NB4 (cell line): ENCODE data around the gene AFAP1.

ENCODE experiments used
- DNase-seq: peaks from one replicate; pipeline ENCODE4 v3.0.0; 2010; ENCODE audit warnings: low read depth
- H3K4me3 ChIP-seq: one replicate; pipeline ENCODE4 v1.5.1; 2011; ENCODE audit warnings: mild to moderate bottlenecking, low read depth, low read length, moderate library complexity
- MAX ChIP-seq: IDR thresholded peaks from 2 replicates; pipeline ENCODE4 v1.6.1; 2011; ENCODE audit warnings: low read depth, low read length
- MYC ChIP-seq: IDR thresholded peaks from 2 replicates; pipeline ENCODE4 v1.6.1; 2011; ENCODE audit warnings: low read depth, low read length
- POLR2A ChIP-seq: IDR thresholded peaks from 2 replicates; pipeline ENCODE4 v1.6.1; 2011; ENCODE audit warnings: mild to moderate bottlenecking; ENCODE audit not compliant: insufficient read length; ENCODE audit errors: extremely low read depth
- TF ChIP-seq, protein P1 (sequence below): IDR thresholded peaks from one replicate; pipeline ENCODE4 v1.5.1; 2012; ENCODE audit warnings: low read depth, low read length

AFAP1 gene

GRCh38 chr4:7876201-7876875 is 63.3 kb downstream of the AFAP1 start:
- TF ChIP-seq MAX: no peak
- no peak for TF ChIP-seq POLR2A
- TF ChIP-seq MYC: no peak
- TF ChIP-seq, protein P1, sequence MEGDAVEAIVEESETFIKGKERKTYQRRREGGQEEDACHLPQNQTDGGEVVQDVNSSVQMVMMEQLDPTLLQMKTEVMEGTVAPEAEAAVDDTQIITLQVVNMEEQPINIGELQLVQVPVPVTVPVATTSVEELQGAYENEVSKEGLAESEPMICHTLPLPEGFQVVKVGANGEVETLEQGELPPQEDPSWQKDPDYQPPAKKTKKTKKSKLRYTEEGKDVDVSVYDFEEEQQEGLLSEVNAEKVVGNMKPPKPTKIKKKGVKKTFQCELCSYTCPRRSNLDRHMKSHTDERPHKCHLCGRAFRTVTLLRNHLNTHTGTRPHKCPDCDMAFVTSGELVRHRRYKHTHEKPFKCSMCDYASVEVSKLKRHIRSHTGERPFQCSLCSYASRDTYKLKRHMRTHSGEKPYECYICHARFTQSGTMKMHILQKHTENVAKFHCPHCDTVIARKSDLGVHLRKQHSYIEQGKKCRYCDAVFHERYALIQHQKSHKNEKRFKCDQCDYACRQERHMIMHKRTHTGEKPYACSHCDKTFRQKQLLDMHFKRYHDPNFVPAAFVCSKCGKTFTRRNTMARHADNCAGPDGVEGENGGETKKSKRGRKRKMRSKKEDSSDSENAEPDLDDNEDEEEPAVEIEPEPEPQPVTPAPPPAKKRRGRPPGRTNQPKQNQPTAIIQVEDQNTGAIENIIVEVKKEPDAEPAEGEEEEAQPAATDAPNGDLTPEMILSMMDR: no peak
- no peak overlapping the region for H3K4me3 ChIP-seq
- peak; percentile 23 for DNase-seq

GRCh38 chr4:7874838-7875237 is 64.8 kb downstream of the AFAP1 start:
- DNase-seq: no peak
- H3K4me3 ChIP-seq: no peak overlapping the region
- TF ChIP-seq MYC (no peak), POLR2A (no peak), MAX (no peak)
- TF ChIP-seq, protein P1: no peak

- H3K4me3 ChIP-seq: no peak overlapping the region
- TF ChIP-seq MYC: no peak
- TF ChIP-seq POLR2A: no peak
- TF ChIP-seq, protein P1: no peak
- no peak for TF ChIP-seq MAX
- DNase-seq: no peak
Measured at GRCh38 chr4:7873881-7874280, 65.8 kb downstream of the AFAP1 start.

DNA sequence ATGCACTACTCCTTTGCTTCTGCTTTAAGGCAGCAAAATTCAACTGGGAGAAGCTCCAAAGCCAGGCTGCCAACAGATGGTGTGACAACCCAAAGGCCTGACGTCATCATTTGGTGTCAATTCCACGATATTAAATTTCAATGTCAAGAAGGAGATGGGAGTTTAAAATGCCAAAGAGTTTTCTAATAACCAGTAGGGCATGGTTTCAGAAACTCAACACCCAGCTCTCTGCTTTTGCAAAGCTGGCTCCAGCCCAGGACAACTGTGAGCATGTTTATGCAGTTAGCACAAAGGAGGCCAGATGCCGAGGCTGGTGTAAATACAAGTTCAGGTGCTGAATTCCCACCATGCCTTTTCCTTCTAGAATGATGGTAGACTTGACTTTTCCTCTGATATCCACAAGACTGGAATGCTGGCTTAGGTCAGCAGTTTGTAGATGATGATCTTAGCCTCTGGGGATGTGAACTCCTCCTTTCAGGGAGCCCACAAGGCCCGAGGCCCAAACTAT is 67.3 kb downstream of the AFAP1 start:
- no peak overlapping the region for H3K4me3 ChIP-seq
- no peak for TF ChIP-seq MAX
- TF ChIP-seq POLR2A: no peak
- TF ChIP-seq, protein P1: no peak
- no peak for TF ChIP-seq MYC
- DNase-seq: no peak

DNA sequence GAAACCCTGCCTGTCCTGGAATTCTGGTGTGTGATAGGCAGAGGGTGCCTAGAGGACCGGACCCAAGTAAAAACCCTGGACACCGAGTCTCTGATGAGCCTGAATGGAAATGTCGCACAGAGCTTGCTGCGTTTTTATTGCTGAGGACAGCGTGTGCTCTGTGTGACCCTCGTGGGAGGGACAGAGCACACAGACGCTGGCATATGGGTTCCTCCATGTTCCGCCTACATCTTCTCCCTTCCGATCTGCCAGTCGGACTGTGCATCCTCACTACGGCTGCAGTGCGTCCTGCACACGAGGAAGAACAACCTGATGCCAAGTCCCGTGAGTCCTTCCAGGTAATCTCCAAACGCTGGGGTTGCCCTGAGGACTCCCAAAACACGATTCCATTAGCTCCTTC is 68.3 kb downstream of the AFAP1 start:
- H3K4me3 ChIP-seq: no peak overlapping the region
- TF ChIP-seq, protein P1: no peak
- TF ChIP-seq MAX: no peak
- no peak for TF ChIP-seq MYC
- TF ChIP-seq POLR2A: no peak
- DNase-seq: no peak
